ENCODE measurements around the gene ANXA1.

ANXA1 gene

GRCh38 chr9:73216100-73216499, 64.4 kb downstream of the ANXA1 start:
- no peaks in the 10 kb centered on the region for H3K27me3 ChIP-seq (replicated peaks)
- no peak for TF ChIP-seq CTCF (IDR thresholded peaks at IDR 0.05; ENCODE audit: low read depth, low read length, missing control alignments)
- H3K27ac ChIP-seq = no peak overlapping the region
- no peak overlapping the region for H3K4me3 ChIP-seq (ENCODE audit: low read depth, low read length)
- no peaks in the 10 kb centered on the region for H3K36me3 ChIP-seq (replicated peaks)
- DNase-seq = no peak
- in situ Hi-C loops (cut with HindIII; ENCODE audit: low pct_ligation_motif_present, low sequenced_read_pairs) = no loop called here

Data from brain microvascular endothelial cell (primary cell).